Measurements from ENCODE around the gene KIF9.

Gene KIF9

GRCh38 chr3:47274652-47275051, 7.9 kb downstream of the KIF9 start:
- H3K9me3 ChIP-seq (ENCODE audit: control insufficient read depth, low read length) = no peaks in the 10 kb centered on the region
- H3K27ac ChIP-seq = no peak overlapping the region
- no peak for TF ChIP-seq CTCF (IDR thresholded peaks at IDR 0.05)
- H2AFZ ChIP-seq = no peak overlapping the region
- H3K4me1 ChIP-seq = no peaks in the 10 kb centered on the region
- no peaks in the 10 kb centered on the region for H3K36me3 ChIP-seq (ENCODE audit: control insufficient read depth, insufficient read depth, low read length)
- H3K27me3 ChIP-seq (ENCODE audit: control insufficient read depth, insufficient read depth, low read length) = no peaks in the 10 kb centered on the region
- H3K9ac ChIP-seq = no peak overlapping the region
- H3K4me2 ChIP-seq (ENCODE audit: low read length) = no peak overlapping the region
- no peaks in the 10 kb centered on the region for H3K79me2 ChIP-seq
- H3K4me3 ChIP-seq (ENCODE audit: low read depth, low read length) = no peak overlapping the region

GRCh38 chr3:47273564-47273963, 9.0 kb downstream of the KIF9 start:
- TF ChIP-seq CTCF (IDR thresholded peaks at IDR 0.05) = no peak
- no peaks in the 10 kb centered on the region for H3K4me1 ChIP-seq
- H3K9ac ChIP-seq = no peak overlapping the region
- H3K79me2 ChIP-seq = no peaks in the 10 kb centered on the region
- no peaks in the 10 kb centered on the region for H3K36me3 ChIP-seq (ENCODE audit: control insufficient read depth, insufficient read depth, low read length)
- no peak overlapping the region for H3K4me3 ChIP-seq (ENCODE audit: low read depth, low read length)
- no peak overlapping the region for H3K4me2 ChIP-seq (ENCODE audit: low read length)
- H2AFZ ChIP-seq = no peak overlapping the region
- no peaks in the 10 kb centered on the region for H3K27me3 ChIP-seq (ENCODE audit: control insufficient read depth, insufficient read depth, low read length)
- no peak overlapping the region for H3K27ac ChIP-seq
- H3K9me3 ChIP-seq (ENCODE audit: control insufficient read depth, low read length) = no peaks in the 10 kb centered on the region

- Histone ChIP-seq H3K27me3 (ENCODE audit: control insufficient read depth, insufficient read depth, low read length) (no peaks in the 10 kb centered on the region), H3K36me3 (ENCODE audit: control insufficient read depth, insufficient read depth, low read length) (no peaks in the 10 kb centered on the region), H3K9ac (no peak overlapping the region), H3K4me2 (ENCODE audit: low read length) (no peak overlapping the region), H3K9me3 (ENCODE audit: control insufficient read depth, low read length) (no peaks in the 10 kb centered on the region), H3K79me2 (no peaks in the 10 kb centered on the region), H3K27ac (no peak overlapping the region), H3K4me1 (no peaks in the 10 kb centered on the region), H3K4me3 (ENCODE audit: low read depth, low read length) (no peak overlapping the region), H2AFZ (no peak overlapping the region)
- TF ChIP-seq CTCF (IDR thresholded peaks at IDR 0.05) = no peak
Observed at GRCh38 chr3:47270526-47270925, 12.1 kb downstream of the KIF9 start.

GRCh38 chr3:47267490-47267824, 15.1 kb downstream of the KIF9 start:
- no peaks in the 10 kb centered on the region for H3K4me1 ChIP-seq
- no peak for TF ChIP-seq CTCF (IDR thresholded peaks at IDR 0.05)
- H3K36me3 ChIP-seq (ENCODE audit: control insufficient read depth, insufficient read depth, low read length) = no peaks in the 10 kb centered on the region
- no peaks in the 10 kb centered on the region for H3K9me3 ChIP-seq (ENCODE audit: control insufficient read depth, low read length)
- no peak overlapping the region for H3K9ac ChIP-seq
- H3K4me2 ChIP-seq (ENCODE audit: low read length) = no peak overlapping the region
- H3K4me3 ChIP-seq (ENCODE audit: low read depth, low read length) = no peak overlapping the region
- H3K27me3 ChIP-seq (ENCODE audit: control insufficient read depth, insufficient read depth, low read length) = no peaks in the 10 kb centered on the region
- no peaks in the 10 kb centered on the region for H3K79me2 ChIP-seq
- no peak overlapping the region for H3K27ac ChIP-seq
- H2AFZ ChIP-seq = no peak overlapping the region

GRCh38 chr3:47266709-47267489, 15.7 kb downstream of the KIF9 start:
- Histone ChIP-seq H3K4me2 (ENCODE audit: low read length) (no peak overlapping the region), H3K4me3 (ENCODE audit: low read depth, low read length) (no peak overlapping the region), H3K27ac (no peak overlapping the region), H2AFZ (no peak overlapping the region), H3K9me3 (ENCODE audit: control insufficient read depth, low read length) (no peaks in the 10 kb centered on the region), H3K27me3 (ENCODE audit: control insufficient read depth, insufficient read depth, low read length) (no peaks in the 10 kb centered on the region), H3K36me3 (ENCODE audit: control insufficient read depth, insufficient read depth, low read length) (no peaks in the 10 kb centered on the region), H3K79me2 (no peaks in the 10 kb centered on the region), H3K9ac (no peak overlapping the region), H3K4me1 (no peaks in the 10 kb centered on the region)
- no peak for TF ChIP-seq CTCF (IDR thresholded peaks at IDR 0.05)
